Glomerular visceral epithelial cell (primary cell): Measurements from ENCODE around the gene CNTNAP2.

Experiments
- DNase-seq: peaks from one replicate; pipeline ENCODE4 v3.0.0-alpha.2; 2016; ENCODE audit errors: extremely low spot score

CNTNAP2 gene

DNA sequence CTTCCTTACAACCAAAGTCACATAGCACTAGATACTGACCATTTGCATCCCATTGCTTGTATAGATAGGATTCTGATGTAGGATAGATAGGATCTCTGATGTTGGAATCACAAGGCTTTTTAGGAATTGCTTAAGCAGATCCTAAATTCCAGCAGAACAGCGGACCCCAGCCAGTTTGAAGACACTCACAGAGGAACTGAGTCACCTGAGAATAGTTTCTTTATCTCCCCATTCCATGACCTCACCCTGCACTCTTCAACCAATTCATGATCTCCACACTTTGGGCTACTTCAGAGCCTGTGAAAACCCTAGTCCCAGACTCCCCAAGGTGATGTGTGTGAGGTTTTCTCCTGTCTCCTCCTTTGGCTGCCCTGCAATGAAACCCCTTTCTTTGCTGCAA, 179.4 kb downstream of the CNTNAP2 start:
- DNase-seq: no peak

DNA sequence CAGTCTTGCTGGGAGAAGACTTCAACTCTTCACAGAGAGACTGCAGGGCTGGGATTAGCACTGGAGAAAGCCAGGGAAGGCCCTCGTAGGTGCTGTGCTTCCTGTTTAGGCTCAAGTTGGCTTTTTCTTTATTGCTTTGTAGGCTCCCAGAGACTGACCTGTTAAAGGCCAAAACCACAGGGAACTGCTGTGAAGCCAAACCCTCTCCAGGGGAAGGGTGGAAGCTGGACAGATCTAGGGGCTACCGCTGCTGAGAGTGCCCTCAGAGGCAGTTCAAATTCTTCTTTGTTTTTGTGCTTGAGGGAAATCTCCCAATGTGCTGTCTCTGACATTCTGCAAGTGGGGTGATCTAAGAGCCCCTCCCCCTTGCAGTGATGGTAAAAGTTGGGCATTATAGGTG, 198.4 kb downstream of the CNTNAP2 start:
- DNase-seq: no peak

DNA sequence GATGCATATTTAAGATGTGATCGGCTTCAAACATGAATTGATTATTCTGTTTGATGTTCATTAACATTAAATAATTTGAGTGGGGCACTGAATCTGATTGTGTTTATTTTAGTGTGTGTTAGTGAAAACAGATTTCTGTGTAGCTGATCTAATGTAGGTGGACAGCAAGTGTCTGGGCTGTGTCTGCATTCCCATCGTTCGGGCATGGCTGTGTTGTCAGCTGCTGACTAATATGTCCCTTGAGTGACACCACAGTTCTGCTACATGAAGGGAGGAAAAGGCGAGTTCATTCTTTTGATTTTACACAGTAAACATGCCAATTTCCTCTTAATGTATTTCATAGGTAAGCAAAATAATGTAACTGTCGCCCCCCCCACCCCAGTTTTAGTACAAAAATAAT, 203.0 kb downstream of the CNTNAP2 start:
- DNase-seq: no peak

DNA sequence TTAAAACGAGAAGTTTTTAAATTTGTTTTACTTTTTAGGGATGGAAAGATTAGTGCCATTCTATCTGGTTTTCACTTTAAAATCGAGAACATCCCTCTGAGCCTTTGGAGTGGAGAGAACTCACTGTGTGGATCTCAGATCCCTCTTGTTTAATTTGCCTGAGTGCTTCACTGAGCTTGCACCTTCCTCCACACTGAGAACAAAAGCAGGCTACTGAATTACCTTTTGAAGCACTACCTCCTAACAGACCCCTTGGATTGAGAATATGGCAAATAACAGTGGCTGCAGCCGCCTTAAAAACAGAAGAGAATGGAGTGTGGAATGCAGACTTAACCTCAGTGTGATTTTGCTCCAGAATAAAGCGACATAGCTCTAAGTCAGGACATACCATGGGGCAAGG, 204.7 kb downstream of the CNTNAP2 start:
- no peak for DNase-seq

DNA sequence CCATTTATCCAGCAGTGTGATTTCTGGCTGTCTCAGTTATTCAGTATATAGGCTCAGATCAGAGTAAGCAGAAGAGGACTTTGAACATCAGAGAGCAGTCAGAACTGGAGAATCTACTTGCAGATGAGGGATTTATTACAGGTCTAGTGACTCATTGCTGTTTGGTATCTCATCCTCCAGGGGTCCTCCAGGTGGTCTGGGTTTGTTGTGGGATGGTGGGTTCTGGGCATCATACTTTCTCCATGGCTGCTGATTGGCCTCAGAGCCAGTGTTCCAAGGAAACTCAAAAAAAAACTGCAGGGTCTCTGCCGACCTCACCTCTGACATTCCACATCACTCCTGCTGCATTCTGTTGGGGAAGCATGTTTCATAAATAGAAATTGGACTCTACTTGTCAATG, 214.8 kb downstream of the CNTNAP2 start:
- no peak for DNase-seq

DNA sequence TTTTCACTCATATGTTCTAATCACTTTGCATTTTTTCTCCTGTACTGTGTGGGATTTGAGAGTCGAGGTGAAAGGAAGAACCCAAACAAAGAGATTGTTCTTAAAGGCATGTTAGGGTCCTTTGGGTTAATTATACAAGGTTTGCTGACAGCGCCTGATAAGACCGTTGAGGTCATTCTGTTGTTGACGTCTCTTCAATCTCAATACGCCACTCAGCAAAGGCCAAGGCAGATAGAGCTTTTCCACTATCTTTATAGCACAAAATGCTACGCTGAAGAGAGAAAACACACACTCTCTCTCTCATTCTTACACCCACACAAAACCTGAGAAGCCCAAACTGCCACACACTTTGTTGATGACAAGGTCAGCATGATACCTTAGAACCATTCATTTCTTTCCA, 228.7 kb downstream of the CNTNAP2 start:
- DNase-seq: no peak

DNA sequence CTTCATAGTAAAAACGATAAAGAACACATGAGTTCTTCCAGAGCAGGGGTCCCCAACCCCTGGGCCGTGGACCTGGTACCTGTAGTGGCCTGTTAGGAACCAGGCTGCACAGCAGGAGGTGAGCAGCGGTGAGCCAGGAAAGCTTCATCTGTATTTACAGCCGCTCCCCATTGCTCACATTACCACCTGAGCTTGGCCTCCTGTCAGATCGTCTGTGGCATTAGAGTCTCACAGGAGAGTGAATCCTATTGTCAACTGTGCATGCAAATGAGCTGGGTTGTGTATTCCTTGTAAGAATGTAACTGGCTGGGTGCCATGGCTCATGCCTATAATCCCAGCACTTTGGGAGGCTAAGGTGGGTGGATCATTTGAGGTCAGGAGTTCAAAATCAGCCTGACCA, 229.5 kb downstream of the CNTNAP2 start:
- DNase-seq: no peak

DNA sequence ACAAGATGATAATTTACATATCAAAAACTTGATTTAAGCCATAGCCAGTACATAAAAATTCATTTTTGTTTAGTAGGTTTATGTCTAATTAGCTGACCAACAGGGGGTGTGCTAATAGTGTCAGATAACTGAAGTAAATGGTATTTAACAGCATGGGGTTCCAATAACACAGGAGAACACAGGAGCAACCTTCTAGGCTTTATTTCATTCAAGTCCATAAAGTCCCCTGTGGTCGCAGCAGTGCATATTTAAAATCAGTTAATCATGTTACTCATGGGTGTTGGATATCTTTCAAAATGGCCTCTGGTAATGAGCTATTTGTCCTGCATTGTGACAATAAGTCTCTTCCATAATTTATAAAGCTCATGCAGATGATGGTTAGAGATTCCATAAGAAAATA, 238.6 kb downstream of the CNTNAP2 start:
- DNase-seq: no peak

DNA sequence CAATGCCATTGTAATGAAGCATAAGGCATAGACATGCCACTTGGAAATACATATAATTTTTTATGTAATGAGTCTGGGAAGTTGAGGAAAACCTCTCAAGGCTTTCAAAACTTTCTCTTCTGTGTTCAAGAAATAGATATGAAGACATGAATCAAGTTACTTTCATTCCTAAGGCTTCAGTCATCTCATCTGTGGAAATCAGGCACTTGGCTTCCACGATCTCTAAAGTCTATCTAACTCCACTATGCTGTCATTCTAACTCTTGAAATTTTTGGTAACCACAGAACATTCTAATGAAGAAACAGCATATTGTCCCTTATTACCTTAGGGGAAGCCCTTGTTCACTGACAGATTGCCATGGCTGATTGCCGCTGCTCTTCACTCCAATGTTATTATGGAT, 242.6 kb downstream of the CNTNAP2 start:
- no peak for DNase-seq

DNA sequence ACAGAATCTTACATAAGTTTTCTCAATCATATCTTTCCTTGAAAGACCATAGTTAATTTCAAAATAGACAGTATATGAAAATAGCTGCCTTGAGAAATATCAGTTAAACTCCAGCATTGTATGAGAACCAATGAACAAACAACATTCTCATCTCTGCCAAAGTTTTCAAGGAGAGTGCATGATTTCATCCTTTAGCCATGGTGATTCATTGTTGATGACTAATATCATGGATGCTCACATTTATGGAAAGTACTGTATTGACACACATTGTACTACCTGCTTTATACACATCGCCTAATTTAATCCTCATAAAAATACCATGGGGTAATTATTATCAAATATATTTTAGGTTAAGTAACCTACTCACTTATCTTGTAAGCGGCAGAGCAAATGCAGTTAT, 250.3 kb downstream of the CNTNAP2 start:
- DNase-seq: no peak

DNA sequence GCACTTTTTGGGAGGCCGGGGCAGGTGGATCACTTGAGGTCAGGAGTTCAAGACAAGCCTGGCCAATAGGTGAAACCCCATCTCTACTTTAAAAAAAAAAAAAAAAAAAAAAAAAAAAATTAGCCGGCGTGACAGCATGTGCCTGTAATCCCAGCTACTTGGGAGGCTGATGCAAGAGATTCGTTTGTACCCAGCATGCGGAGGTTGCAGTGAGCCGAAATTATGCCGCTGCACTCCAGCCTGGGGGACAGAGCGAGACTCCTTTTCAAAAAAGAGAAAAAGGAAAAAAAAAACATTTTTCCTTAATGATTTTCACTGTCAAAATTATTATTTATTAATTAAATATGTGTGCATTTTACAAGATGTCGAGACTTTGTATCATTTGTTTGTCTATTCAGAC, 253.6 kb downstream of the CNTNAP2 start:
- no peak for DNase-seq

DNA sequence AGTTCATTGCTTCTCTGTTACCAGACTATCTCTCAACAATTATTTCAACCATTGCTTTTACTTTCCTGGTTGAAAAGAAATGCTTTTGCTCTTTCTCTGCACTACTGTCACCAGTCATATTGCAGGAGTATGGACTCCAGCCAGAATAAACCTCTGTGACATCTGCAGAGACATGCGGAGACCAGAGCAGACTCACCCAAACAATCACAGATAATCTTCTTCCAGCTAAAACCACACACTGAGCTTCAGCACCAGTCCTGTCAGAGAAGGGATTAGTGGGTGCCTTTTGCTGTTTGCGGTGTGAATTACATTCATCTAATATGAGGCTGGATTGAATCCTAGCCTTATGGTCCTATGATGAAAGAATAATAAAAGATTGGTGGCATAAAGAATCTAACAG, 258.6 kb downstream of the CNTNAP2 start:
- no peak for DNase-seq

DNA sequence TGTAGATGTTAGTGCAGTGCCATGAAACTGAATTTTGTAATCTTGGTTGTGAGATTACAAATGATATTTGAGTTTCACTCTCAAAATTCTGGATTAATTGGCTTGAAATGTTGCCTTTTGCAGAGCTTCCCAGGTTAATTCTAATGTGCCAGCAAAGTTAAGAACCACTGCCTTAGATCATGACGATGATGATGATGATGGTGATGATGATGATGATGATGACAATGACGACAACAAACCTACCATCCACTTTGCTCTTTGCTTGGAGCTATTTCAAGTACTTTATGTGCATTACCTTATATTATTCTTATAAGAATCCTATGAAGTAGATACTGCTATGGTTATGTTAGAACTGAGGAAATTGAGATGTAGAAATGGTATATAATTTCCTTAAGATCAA, 261.6 kb downstream of the CNTNAP2 start:
- no peak for DNase-seq

DNA sequence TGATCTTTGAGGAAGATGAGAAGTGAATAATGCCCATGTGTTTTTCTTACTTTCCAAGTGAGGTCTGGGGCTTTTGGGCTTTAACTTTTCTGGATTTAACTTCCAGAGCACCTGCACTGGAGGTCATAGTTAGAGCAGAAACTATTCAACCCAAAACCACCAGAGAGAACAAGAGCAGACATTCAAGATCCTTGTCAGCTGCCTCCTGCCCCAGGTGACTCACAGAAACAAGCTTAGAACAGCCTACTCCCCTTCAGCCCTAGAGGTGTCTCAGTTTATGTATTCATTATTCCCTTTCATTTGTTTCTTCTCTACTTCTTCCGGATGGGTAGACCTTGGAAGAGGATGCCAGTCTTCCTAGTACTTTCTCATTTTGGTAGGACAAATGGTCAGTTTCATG, 270.5 kb downstream of the CNTNAP2 start:
- DNase-seq: no peak

DNA sequence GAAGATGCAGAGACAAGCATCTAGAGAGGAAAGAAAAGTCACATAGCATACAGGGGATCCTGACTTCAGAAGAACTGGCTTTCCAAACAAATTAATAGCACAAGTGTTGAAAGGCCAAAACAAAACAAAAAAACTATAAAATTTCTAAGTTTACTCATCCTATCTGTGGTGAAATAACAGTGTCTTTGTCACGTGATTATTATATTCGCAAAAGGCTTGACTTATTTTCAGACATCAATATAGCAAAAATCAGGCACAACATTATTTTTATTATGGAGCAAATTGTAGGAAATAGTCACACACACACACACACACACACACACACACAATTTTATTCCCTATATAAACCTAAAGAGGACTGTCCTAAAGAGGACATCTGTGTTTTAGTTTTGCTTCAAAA, 272.3 kb downstream of the CNTNAP2 start:
- DNase-seq: no peak

DNA sequence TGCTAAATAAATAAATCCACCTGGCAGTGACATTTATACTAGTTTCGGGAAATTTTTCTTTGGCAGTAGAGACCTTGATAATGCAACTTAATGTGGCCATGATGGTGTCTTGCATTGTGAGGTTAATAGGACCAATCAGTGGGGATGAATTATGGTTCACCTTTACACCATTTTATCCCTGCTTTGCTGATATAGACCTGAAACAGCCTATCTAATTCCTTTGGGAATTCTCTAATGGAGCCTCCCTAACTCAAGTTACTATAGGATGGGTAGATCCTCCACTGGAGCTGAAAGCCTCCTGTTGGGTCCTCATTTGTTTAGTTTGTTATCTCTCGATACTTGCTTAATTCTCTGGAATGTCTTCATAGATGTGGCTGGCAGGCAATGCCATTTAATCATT, 276.7 kb downstream of the CNTNAP2 start:
- DNase-seq: no peak

DNA sequence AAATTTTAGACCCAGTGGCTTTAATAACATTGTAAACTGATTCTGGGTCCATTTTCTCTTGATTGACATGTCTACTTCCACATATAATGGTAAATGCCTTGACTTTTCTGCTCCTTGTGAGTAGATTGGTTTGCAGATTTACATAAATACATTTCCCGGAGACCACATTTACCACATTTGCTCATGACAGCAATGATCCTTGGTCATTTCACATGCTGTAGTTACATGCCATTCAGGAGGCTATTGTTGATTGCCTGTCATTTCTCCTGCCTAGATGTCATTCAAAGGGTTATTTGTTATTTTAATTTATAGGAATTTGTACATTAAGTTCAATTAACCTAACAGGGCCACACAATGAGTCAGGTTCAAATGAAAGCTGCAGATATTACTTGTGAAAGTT, 280.5 kb downstream of the CNTNAP2 start:
- no peak for DNase-seq

DNA sequence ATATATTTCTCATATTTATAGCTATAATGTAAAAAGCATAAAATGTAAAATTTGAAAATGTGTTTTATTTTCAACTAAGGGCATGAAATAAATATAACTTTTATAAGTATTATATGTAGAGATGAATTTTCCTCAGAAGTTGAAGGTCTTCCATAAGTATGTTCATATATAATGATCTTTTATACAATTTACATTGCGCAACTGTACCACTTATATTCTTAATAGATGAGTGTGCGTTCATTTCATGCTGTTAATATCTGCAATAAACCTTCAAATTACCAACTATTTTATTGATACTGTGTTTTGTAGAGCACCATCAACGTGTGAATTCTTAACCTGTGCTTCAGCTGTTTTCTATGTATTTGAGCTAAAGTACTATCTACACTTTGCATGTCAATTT, 285.3 kb downstream of the CNTNAP2 start:
- no peak for DNase-seq

DNA sequence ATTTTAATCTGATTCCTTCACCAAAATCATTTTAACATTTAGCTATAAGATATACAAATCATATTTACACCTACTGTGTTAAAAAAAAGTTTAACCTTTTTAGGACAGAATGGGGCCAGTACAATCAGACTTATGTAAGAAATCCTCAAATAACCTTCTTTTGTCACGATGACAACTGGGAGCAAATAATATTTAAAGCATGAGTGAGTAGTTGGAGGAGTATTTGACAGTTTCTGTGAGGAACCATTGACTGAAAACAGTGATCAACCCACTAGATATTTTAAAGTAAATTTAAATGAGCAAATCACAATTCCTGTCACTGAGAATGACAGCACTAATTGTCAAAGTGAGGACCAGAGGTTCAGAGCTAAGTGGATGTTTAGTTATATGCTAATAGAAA, 289.1 kb downstream of the CNTNAP2 start:
- no peak for DNase-seq

DNA sequence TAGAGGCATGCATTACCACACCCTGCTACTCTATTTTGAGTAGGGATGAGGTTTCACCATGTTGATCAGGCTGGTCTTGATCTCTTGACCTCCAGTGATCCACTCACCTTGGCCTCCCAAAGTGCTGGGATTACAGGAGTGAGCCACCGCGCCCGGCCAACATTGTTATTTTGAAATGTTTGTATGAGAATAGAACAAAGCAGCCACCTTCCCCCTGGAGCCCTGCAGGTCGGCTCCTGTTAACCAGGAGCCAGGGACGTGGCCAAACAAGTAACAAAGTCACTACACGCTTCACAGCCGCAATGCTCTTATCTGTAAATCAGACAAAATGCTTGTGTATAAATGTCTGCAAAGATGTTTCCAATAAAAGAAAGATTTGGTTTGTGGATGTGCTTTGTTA, 295.4 kb downstream of the CNTNAP2 start:
- no peak for DNase-seq

DNA sequence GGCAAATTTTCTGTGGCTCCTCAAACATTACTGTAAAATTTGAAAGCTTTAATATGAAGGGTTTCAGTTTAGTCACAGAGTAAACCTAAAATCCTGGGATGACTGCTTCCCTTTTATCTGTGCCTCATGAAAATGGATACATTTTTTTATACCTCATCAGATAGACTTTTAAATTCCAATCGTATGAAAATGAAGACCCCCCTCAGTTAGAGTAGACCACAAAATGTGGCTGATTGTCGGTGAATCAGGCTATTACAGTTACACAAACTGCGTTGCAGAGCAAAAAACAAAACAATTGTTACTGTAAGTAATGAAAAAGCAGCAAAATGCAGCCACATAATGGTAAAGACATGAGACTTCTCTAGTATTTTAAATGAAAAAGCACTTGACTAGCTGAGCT, 296.2 kb downstream of the CNTNAP2 start:
- no peak for DNase-seq

DNA sequence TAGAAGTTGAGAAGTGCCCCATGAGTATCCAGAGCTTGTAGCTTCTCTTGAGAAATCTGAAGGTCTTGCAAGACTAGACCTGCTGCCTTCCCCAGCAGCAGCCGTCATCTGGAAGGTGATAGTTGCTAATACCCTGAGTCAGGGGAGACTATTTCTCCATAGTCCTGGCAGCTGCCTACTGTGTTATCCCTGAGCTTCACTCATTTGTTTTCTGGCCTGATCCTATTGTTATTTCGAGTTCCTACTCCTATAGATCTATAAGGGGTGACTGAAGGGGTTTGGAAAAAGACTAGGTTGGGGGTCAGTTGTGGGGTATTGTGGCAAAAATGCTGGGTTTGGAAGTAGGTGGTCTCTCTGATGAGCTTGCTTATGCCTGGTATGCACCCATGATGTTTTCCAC, 297.8 kb downstream of the CNTNAP2 start:
- no peak for DNase-seq

DNA sequence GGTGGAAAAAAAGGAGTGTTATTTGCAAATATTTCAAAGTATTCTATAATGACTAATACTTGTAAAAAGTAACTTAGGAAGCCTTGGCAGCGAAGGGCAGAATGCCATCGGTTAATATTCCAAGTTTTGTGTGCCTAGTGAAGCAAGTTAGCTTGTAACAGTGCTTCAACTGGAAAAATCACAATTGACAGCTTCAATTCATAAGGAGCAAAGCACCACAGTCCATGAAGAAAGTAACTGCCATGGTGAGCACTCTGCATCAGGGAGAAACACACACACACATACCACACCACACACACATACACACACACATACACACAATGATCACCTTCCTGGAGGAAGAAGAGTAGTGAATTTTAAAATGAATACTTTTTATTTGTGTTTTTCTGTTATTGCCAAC, 298.3 kb downstream of the CNTNAP2 start:
- no peak for DNase-seq

DNA sequence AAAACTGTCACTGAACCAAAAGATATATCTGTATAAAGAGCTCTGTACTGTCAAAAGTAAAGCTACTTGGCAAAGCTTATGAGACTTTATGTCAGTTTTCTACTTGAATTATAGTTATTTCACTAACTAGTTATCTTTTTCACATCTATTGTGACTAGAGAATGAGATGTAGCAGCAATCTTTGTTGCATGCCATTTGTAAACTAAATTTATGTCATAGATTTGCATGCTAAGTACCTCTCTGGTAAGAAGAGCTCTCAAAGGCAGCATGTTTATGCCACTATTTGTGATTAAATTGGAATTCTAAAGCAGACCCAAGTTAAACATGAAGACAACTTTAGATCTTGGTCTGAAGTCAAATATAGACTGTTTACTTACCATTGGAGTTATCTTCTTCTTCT, 300.6 kb downstream of the CNTNAP2 start:
- no peak for DNase-seq

DNA sequence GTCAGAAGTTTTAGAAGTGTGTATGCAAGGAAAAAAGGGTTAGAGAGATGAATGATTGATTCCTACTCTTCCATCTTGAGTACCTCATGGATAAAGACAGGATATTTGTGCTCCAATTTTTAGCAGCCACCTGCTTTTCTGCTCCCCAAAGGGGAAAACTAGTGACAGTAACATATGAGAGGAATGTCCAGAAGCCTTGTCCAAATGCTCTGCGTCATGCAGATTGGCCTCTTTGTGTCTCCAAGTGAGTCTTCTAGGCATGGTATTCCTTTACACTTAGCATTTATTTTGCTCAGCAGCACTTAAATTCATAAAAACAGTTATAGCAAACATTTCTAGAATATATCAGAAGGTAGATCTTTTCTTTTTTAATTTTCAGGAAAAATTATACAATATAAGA, 306.8 kb downstream of the CNTNAP2 start:
- no peak for DNase-seq
